Fibroblast of skin of right biceps (primary cell): ENCODE data around the gene ZRANB2.

Experiments used
- DNase-seq: peaks from one replicate; pipeline ENCODE4 v3.0.0-alpha.2; 2013

Gene ZRANB2

GRCh38 chr1:71027991-71028390 lies 52.8 kb downstream of the ZRANB2 start:
- no peak for DNase-seq

GRCh38 chr1:71026093-71026492 lies 54.7 kb downstream of the ZRANB2 start:
- DNase-seq: no peak

GRCh38 chr1:71023515-71023914 lies 57.3 kb downstream of the ZRANB2 start:
- no peak for DNase-seq

GRCh38 chr1:71019233-71019969 lies 61.4 kb downstream of the ZRANB2 start:
- no peak for DNase-seq

- DNase-seq: no peak
These were observed 62.0 kb downstream of the ZRANB2 start for GRCh38 chr1:71018791-71019190.

GRCh38 chr1:71015745-71016144 lies 65.1 kb downstream of the ZRANB2 start:
- no peak for DNase-seq

GRCh38 chr1:71014178-71014579 lies 66.7 kb downstream of the ZRANB2 start:
- peak; percentile 66 for DNase-seq
